GM18951 (cell line): Measurements from ENCODE around the gene HPN.

Experiments
- POLR2A ChIP-seq: IDR thresholded peaks from 4 replicates; pipeline ENCODE4 v1.6.1; 2011; ENCODE audit warnings: mild to moderate bottlenecking; ENCODE audit not compliant: insufficient read length, insufficient read depth; ENCODE audit errors: extremely low read depth
- in situ Hi-C: fragments of 300-500 bp; cut with MboI; formaldehyde crosslinking; loops from one replicate; pipeline ENCODE4 v1.12.0; 2022; ENCODE audit warnings: low sequenced_read_pairs, mixed read lengths, inconsistent platforms; ENCODE audit not compliant: unreplicated experiment

HPN gene

GRCh38 chr19:35075202-35076025, 33.9 kb downstream of the HPN start:
- in situ Hi-C loops, result no loop called here

GRCh38 chr19:35076026-35076370, 34.5 kb downstream of the HPN start:
- no peak for TF ChIP-seq POLR2A

More at GRCh38 chr19:35075202-35076025, 33.9 kb downstream of the HPN start:
- TF ChIP-seq POLR2A, result no peak

GRCh38 chr19:35076657-35077056, 35.1 kb downstream of the HPN start:
- TF ChIP-seq POLR2A, result no peak
- in situ Hi-C loops, result no loop called here

More at GRCh38 chr19:35076026-35076370, 34.5 kb downstream of the HPN start:
- in situ Hi-C loops, result no loop called here

GRCh38 chr19:35077411-35078223, 36.1 kb downstream of the HPN start:
- no peak for TF ChIP-seq POLR2A
- in situ Hi-C loops, result no loop called here

- TF ChIP-seq POLR2A, result no peak
Measured at GRCh38 chr19:35079826-35080225, 38.3 kb downstream of the HPN start.

GRCh38 chr19:35080613-35081170, 39.2 kb downstream of the HPN start:
- no peak for TF ChIP-seq POLR2A
- in situ Hi-C loops, result no loop called here

More at GRCh38 chr19:35079826-35080225, 38.3 kb downstream of the HPN start:
- in situ Hi-C loops, result no loop called here

- no peak for TF ChIP-seq POLR2A
Measured at GRCh38 chr19:35081201-35081600, 39.7 kb downstream of the HPN start.

GRCh38 chr19:35083691-35084508, 42.4 kb downstream of the HPN start:
- in situ Hi-C loops, result no loop called here

More at GRCh38 chr19:35081201-35081600, 39.7 kb downstream of the HPN start:
- in situ Hi-C loops, result no loop called here

GRCh38 chr19:35084509-35084762, 42.9 kb downstream of the HPN start:
- TF ChIP-seq POLR2A, result no peak
- in situ Hi-C loops, result no loop called here

More at GRCh38 chr19:35083691-35084508, 42.4 kb downstream of the HPN start:
- TF ChIP-seq POLR2A, result no peak

- in situ Hi-C loops, result no loop called here
- TF ChIP-seq POLR2A, result no peak
Measured at GRCh38 chr19:35085947-35086346, 44.4 kb downstream of the HPN start.

- no peak for TF ChIP-seq POLR2A
- in situ Hi-C loops, result no loop called here
Measured at GRCh38 chr19:35086455-35086854, 44.9 kb downstream of the HPN start.

- TF ChIP-seq POLR2A, result no peak
- in situ Hi-C loops, result no loop called here
Measured at GRCh38 chr19:35087393-35087792, 45.9 kb downstream of the HPN start.
